Glutamatergic neuron (in vitro differentiated cells): Measurements from ENCODE around the gene MMP17. TPM values are rescaled to one million over a fixed set of nuclear protein-coding genes. Genes with fewer than 3 reads are reported as not detected.
A peak's percentile ranks its signal among the peaks of the same experiment; 100 is the strongest.

Experiments
- DNase-seq: peaks from one replicate; pipeline ENCODE4 v3.0.0; 2022
- H3K27ac Mint-ChIP-seq: one replicate; pipeline ENCODE4 v1.8.0; 2020; ENCODE audit warnings: mild to moderate bottlenecking, mixed read lengths, inconsistent platforms; ENCODE audit not compliant: unreplicated experiment
- H3K27me3 Mint-ChIP-seq: one replicate; pipeline ENCODE4 v1.8.0; 2020; ENCODE audit warnings: mild to moderate bottlenecking, moderate library complexity, mixed read lengths, inconsistent platforms; ENCODE audit not compliant: unreplicated experiment
- H3K36me3 Mint-ChIP-seq: one replicate; pipeline ENCODE4 v1.8.0; 2020; ENCODE audit warnings: mild to moderate bottlenecking, mixed read lengths, inconsistent platforms; ENCODE audit not compliant: unreplicated experiment
- H3K4me1 Mint-ChIP-seq: one replicate; pipeline ENCODE4 v1.8.0; 2020; ENCODE audit warnings: mild to moderate bottlenecking, low read depth, mixed read lengths, inconsistent platforms; ENCODE audit not compliant: unreplicated experiment
- H3K4me3 Mint-ChIP-seq: one replicate; pipeline ENCODE4 v1.8.0; 2020; ENCODE audit warnings: mild to moderate bottlenecking, mixed read lengths, inconsistent platforms; ENCODE audit not compliant: unreplicated experiment
- H3K9me3 Mint-ChIP-seq: one replicate; pipeline ENCODE4 v1.8.0; 2020; ENCODE audit warnings: mild to moderate bottlenecking, moderate library complexity, mixed read lengths, inconsistent platforms; ENCODE audit not compliant: unreplicated experiment
- CTCF ChIP-seq: fragments of 200-600 bp; sonication (generic); IDR thresholded peaks from one replicate; pipeline ENCODE4 v1.5.0; 2021; ENCODE audit not compliant: partially characterized antibody, unreplicated experiment
- total RNA-seq: library from RNA; stranded (reverse); fragmentation: NEBNext Ultra II Directional; extraction: Animal tissue kit (Norgen Biotek cat#: 25700); gene quantifications from one replicate; pipeline ENCODE4 v1.2.1, GENCODE V29; 2021; ENCODE audit not compliant: unreplicated experiment

Gene MMP17
- total RNA-seq, 1 donor from 2014 or later: 65.8 TPM

- H3K36me3 Mint-ChIP-seq: no peaks in the 10 kb centered on the region
- peaks cover 13% of the 10 kb centered on the region for H3K4me1 Mint-ChIP-seq
- H3K4me3 Mint-ChIP-seq: no peak overlapping the region
- DNase-seq: no peak
- H3K27ac Mint-ChIP-seq: peak overlapping the region; percentile 76
- no peak for TF ChIP-seq CTCF
- peaks cover 8% of the 10 kb centered on the region for H3K27me3 Mint-ChIP-seq
- peaks cover 11% of the 10 kb centered on the region for H3K9me3 Mint-ChIP-seq
These were observed 35.0 kb downstream of the MMP17 start for GRCh38 chr12:131862994-131863710.

GRCh38 chr12:131863711-131864396, 35.7 kb downstream of the MMP17 start:
- DNase-seq: no peak
- no peak overlapping the region for H3K4me3 Mint-ChIP-seq
- peak overlapping the region; percentile 76 for H3K27ac Mint-ChIP-seq
- no peaks in the 10 kb centered on the region for H3K36me3 Mint-ChIP-seq
- peaks cover 7% of the 10 kb centered on the region for H3K4me1 Mint-ChIP-seq
- no peak for TF ChIP-seq CTCF
- peaks cover 5% of the 10 kb centered on the region for H3K9me3 Mint-ChIP-seq
- peaks cover 6% of the 10 kb centered on the region for H3K27me3 Mint-ChIP-seq

GRCh38 chr12:131864469-131864868, 36.3 kb downstream of the MMP17 start:
- Mint-ChIP-seq H3K27me3 (peaks cover 6% of the 10 kb centered on the region), H3K9me3 (peaks cover 5% of the 10 kb centered on the region)

GRCh38 chr12:131865180-131865875, 37.1 kb downstream of the MMP17 start:
- no peak overlapping the region for H3K27ac Mint-ChIP-seq
- H3K27me3 Mint-ChIP-seq: peaks cover 3% of the 10 kb centered on the region
- TF ChIP-seq CTCF: no peak
- peaks cover 2% of the 10 kb centered on the region for H3K9me3 Mint-ChIP-seq
- no peak overlapping the region for H3K4me3 Mint-ChIP-seq
- DNase-seq: no peak
- peaks cover 5% of the 10 kb centered on the region for H3K4me1 Mint-ChIP-seq
- no peaks in the 10 kb centered on the region for H3K36me3 Mint-ChIP-seq

More at GRCh38 chr12:131864469-131864868, 36.3 kb downstream of the MMP17 start:
- Mint-ChIP-seq H3K27ac (no peak overlapping the region), H3K36me3 (no peaks in the 10 kb centered on the region), H3K4me1 (peaks cover 7% of the 10 kb centered on the region), H3K4me3 (no peak overlapping the region)
- no peak for DNase-seq
- no peak for TF ChIP-seq CTCF

GRCh38 chr12:131867471-131867870, 39.3 kb downstream of the MMP17 start:
- Mint-ChIP-seq H3K4me1 (peaks cover 3% of the 10 kb centered on the region), H3K4me3 (no peak overlapping the region), H3K27me3 (no peaks in the 10 kb centered on the region), H3K9me3 (no peaks in the 10 kb centered on the region), H3K36me3 (no peaks in the 10 kb centered on the region), H3K27ac (no peak overlapping the region)
- no peak for TF ChIP-seq CTCF
- no peak for DNase-seq
